OCI-LY7 (cell line): ENCODE measurements around the gene GPT2.

Source experiments
- CTCF ChIP-seq: fragments of 200-600 bp; sonication (generic); conservative IDR thresholded peaks from 2 replicates; pipeline ENCODE4 v1.5.1; 2014; ENCODE audit warnings: mild to moderate bottlenecking, antibody characterized with exemption, low read length, moderate library complexity, mixed read lengths
- EZH2phosphoT487 ChIP-seq: fragments of 200-600 bp; sonication (generic); IDR thresholded peaks from 2 replicates; pipeline ENCODE4 v1.6.1; 2018; ENCODE audit warnings: low read depth, borderline replicate concordance, mild to moderate bottlenecking, mixed run types, antibody characterized with exemption, low read length, moderate library complexity, mixed read lengths

- TF ChIP-seq CTCF (no peak), EZH2phosphoT487 (no peak)
These were observed 17.5 kb downstream of the GPT2 start for GRCh38 chr16:46901709-46902108.
